Heart right ventricle (tissue), 16 donors: Measurements from ENCODE around the gene SPAG5. TPM values are rescaled to one million over a fixed set of nuclear protein-coding genes. Genes with fewer than 3 reads are reported as not detected.

Source experiments
- ATAC-seq, 8 donors: fragments of 200-7000 bp; cut with Tn5 transposase; one replicate each; pipeline ENCODE4 v1.9.1; 2020; ENCODE audit warnings: mild to moderate bottlenecking in 8 of 8, moderate library complexity in 8 of 8, moderate number of reproducible peaks in 1 of 8
- DNase-seq, 2 donors: peaks; one replicate each; pipeline ENCODE4 v3.0.0-alpha.2; 2020
- H3K27ac ChIP-seq, 10 donors: fragments of 200-600 bp; sonication (generic) in 2 of 10; one replicate each; pipeline versions ENCODE4 v1.5.0 to v1.8.0; 2020 to 2022; ENCODE audit warnings: mild to moderate bottlenecking in 3 of 10
- H3K27me3 ChIP-seq, 7 donors: fragments of 200-600 bp; one replicate each; pipeline ENCODE4 v1.8.0; 2021 to 2022; ENCODE audit warnings: mild to moderate bottlenecking in 2 of 7
- H3K36me3 ChIP-seq, 9 donors: fragments of 200-600 bp; sonication (generic) in 1 of 9; one replicate each; pipeline versions ENCODE4 v1.5.0 to v1.8.0; 2020 to 2022; ENCODE audit warnings: mild to moderate bottlenecking in 2 of 9
- H3K4me1 ChIP-seq, 9 donors: fragments of 200-600 bp; sonication (generic) in 1 of 9; one replicate each; pipeline versions ENCODE4 v1.5.0 to v1.8.0; 2020 to 2022; ENCODE audit warnings: mild to moderate bottlenecking in 4 of 9
- H3K4me3 ChIP-seq, 10 donors: fragments of 200-600 bp; sonication (generic) in 2 of 10; one replicate each; pipeline versions ENCODE4 v1.5.0 to v1.8.0; 2020 to 2022; ENCODE audit warnings: mild to moderate bottlenecking in 7 of 10, moderate library complexity in 2 of 10
- H3K9me3 ChIP-seq, 11 donors: fragments of 200-600 bp in 10 of 11; sonication (generic) in 2 of 11; one replicate each; pipeline versions ENCODE4 v1.5.0 to v1.8.0; 2013 to 2022; ENCODE audit warnings: mild to moderate bottlenecking in 2 of 11, control low read depth in 1 of 11, moderate library complexity in 1 of 11
- WGBS, 2 donors: extraction: QIAGEN DNeasy Blood & Tissue Kit; methylation state at CpG; one replicate each; pipeline ENCODE4 v1.1.7; 2013; ENCODE audit warnings: inconsistent platforms in 1 of 2; 5-methylcytosine and 5-hydroxymethylcytosine counted together
- intact Hi-C, 10 donors: fragments of 100-400 bp; cut with DNase I; formaldehyde crosslinking; loops; one replicate each; pipeline versions ENCODE4 v1.11.1 to v1.14.2; 2022
- polyA plus RNA-seq, 2 donors: library from polyadenylated mRNA; stranded (reverse); fragments of 200-250 nt; gene quantifications; one replicate each; pipeline ENCODE4 v1.2.3, GENCODE V29; 2013
- total RNA-seq, 10 donors: library from RNA; stranded (reverse); fragmentation: NEBNext Ultra II Directional in 3 of 10; extraction: Animal tissue kit (Norgen Biotek cat#: 25700) in 3 of 10; gene quantifications; one replicate each; pipeline versions ENCODE4 v1.2.1 to v1.2.4, GENCODE V29; 2021 to 2023
- TF ChIP-seq, protein P1 (sequence below), 9 donors: fragments of 200-600 bp; sonication (generic) in 2 of 9; IDR thresholded peaks; one replicate each; pipeline versions ENCODE4 v1.5.0 to v1.8.0; 2021 to 2022; ENCODE audit warnings: antibody characterized with exemption in 9 of 9, mild to moderate bottlenecking in 5 of 9, moderate library complexity in 1 of 9
- donor health status: Arrhythmogenic right ventricular cardiomyopathy.
- donor health status: ischemic (EF 13 %, LVEDD 7.1; RV severe dilation, severe dysfunction).
- donor health status: healthy with polysubstance abuse.
- donor health status: DM: no; HTN: yes; CAD: no.
- donor health status: DM: no; HTN: no; CAD: no.
- donor health status: ischemic (EF 25% LVEDD 6.9; RV normal size, moderate dysfunction).
- donor health status: ischemic (EF 25% LVEDD 5.7; RV mildly dilated, moderate dysfunction).
- donor health status: healthy.
- donor health status: DM: yes; HTN: yes; CAD: no.
- donor health status: Ischemic cardiomyopathy.
- donor health status: ischemic (EF 35%, LVEDD 5.7; RV mildly dilated, moderate dysfunction).
- donor health status: nonischemic (EF 11% LVEDD 7.7; RV severe dilation, severe dysfunction).
- donor health status: DM: yes; HTN: yes; CAD: no.
- donor health status: PGD.
- donor health status: ischemic (EF 29% LVEDD 5.4; RV normal size, mild dysfunction).
- donor health status: nonischemic (EF 23%, LVEDD 6.1; RV moderate dilation, normal function).

Gene SPAG5
- total and polyA plus RNA-seq, 12 donors, result 0.55 to 6.5 (median 1.2) TPM

- H3K27ac ChIP-seq, result peak overlapping the region in 9 of 10 donors; percentile 83 to 92 (median 87)
- no peak for ATAC-seq
- 60 to 72% methylated on average over 5 of the region's 5 CpGs for WGBS, 2 donors
- intact Hi-C loops, result no loop called here
- no peaks in the 10 kb centered on the region for H3K9me3 ChIP-seq
- H3K36me3 ChIP-seq, result peaks cover 0 to 25% (median 0%) of the 10 kb centered on the region in 9 donors
- TF ChIP-seq, protein P1, sequence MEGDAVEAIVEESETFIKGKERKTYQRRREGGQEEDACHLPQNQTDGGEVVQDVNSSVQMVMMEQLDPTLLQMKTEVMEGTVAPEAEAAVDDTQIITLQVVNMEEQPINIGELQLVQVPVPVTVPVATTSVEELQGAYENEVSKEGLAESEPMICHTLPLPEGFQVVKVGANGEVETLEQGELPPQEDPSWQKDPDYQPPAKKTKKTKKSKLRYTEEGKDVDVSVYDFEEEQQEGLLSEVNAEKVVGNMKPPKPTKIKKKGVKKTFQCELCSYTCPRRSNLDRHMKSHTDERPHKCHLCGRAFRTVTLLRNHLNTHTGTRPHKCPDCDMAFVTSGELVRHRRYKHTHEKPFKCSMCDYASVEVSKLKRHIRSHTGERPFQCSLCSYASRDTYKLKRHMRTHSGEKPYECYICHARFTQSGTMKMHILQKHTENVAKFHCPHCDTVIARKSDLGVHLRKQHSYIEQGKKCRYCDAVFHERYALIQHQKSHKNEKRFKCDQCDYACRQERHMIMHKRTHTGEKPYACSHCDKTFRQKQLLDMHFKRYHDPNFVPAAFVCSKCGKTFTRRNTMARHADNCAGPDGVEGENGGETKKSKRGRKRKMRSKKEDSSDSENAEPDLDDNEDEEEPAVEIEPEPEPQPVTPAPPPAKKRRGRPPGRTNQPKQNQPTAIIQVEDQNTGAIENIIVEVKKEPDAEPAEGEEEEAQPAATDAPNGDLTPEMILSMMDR (IDR thresholded peaks at IDR 0.05), result no peak
- H3K4me3 ChIP-seq, result peak overlapping the region in 9 of 10 donors; percentile 78 to 99 (median 97)
- H3K4me1 ChIP-seq, result peaks cover 5 to 66% (median 48%) of the 10 kb centered on the region in 9 donors
- DNase-seq, result peak in 1 of 2 donors; percentile 20
- H3K27me3 ChIP-seq, result no peaks in the 10 kb centered on the region
Measured at GRCh38 chr17:28572259-28573039, 26.4 kb downstream of the SPAG5 start.

GRCh38 chr17:28571361-28572122, 27.3 kb downstream of the SPAG5 start, which contains the start of gene PIGS:
Gene PIGS (minus strand): TSS chr17:28571524. CDS start chr17:28571496, 28 bp downstream.
- TF ChIP-seq, protein P1 (IDR thresholded peaks at IDR 0.05), result peak in 1 of 9 donors; percentile 11
- ATAC-seq (peak; percentile 87 to 97 (median 95)), DNase-seq (peak; percentile 95 to 96)
- Histone ChIP-seq H3K27me3 (no peaks in the 10 kb centered on the region), H3K36me3 (peaks cover 0 to 34% (median 0%) of the 10 kb centered on the region in 9 donors), H3K4me1 (peaks cover 5 to 59% (median 43%) of the 10 kb centered on the region in 9 donors), H3K4me3 (peak within 1 kb of the TSS; percentile 78 to 99 (median 97)), H3K27ac (peak within 1 kb of the TSS; percentile 26 to 92 (median 86)), H3K9me3 (no peaks in the 10 kb centered on the region)
- 1% methylated on average over 49 of the region's 49 CpGs for WGBS, 2 donors
- intact Hi-C loops, result loop anchor here in 1 of 10 donors (2.0 kb wide), 1 partner anchor 19 kb away; the partner anchor contains the start of gene UNC119

GRCh38 chr17:28570716-28571360, 28.0 kb downstream of the SPAG5 start:
- peaks cover 5 to 60% (median 43%) of the 10 kb centered on the region in 9 donors for H3K4me1 ChIP-seq
- no peaks in the 10 kb centered on the region for H3K27me3 ChIP-seq
- H3K27ac ChIP-seq, result peak overlapping the region in 9 of 10 donors; percentile 83 to 92 (median 87)
- intact Hi-C loops, result loop anchor here in 1 of 10 donors (2.0 kb wide), 1 partner anchor 18 kb away; the partner anchor contains the start of gene UNC119
- ATAC-seq, result peak; percentile 4 to 29 (median 9)
- peak in 1 of 2 donors; percentile 19 for DNase-seq
- peak overlapping the region; percentile 78 to 99 (median 97) for H3K4me3 ChIP-seq
- TF ChIP-seq, protein P1 (IDR thresholded peaks at IDR 0.05), result no peak
- 1% methylated on average over 39 of the region's 39 CpGs for whole genome bisulfite sequencing, 2 donors
- H3K36me3 ChIP-seq, result peaks cover 0 to 39% (median 0%) of the 10 kb centered on the region in 9 donors
- H3K9me3 ChIP-seq, result no peaks in the 10 kb centered on the region
